ENCODE data around the gene RNF212B. TPM values are rescaled to one million over a fixed set of nuclear protein-coding genes. Genes with fewer than 3 reads are reported as not detected.

Gene RNF212B
- total and polyA plus RNA-seq, 10 of the 15 experiments (the other 5 are each of a cell fraction or from before 2014, with no cell fraction given): not detected

GRCh38 chr14:23308721-23309445 lies 71.1 kb downstream of the RNF212B start (continued):
- TF ChIP-seq NR2C2 (IDR thresholded peaks at IDR 0.05; ENCODE audit: borderline replicate concordance, control insufficient read depth, insufficient read length, low read depth): no peak

- POLR2A ChIA-PET: interaction anchor here (1.2 to 3.3 kb wide), 2 partner anchors 11 to 23 kb away, joined by 5 to 15 read pairs; partner anchors contain the start of gene PABPN1
- Histone ChIP-seq H3K27ac (ENCODE audit: control insufficient read depth, insufficient read depth) (no peak overlapping the region), H3K79me2 (ENCODE audit: control insufficient read depth, insufficient read depth, low read length) (peaks cover 27% of the 10 kb centered on the region)
- TF ChIP-seq, protein P1, sequence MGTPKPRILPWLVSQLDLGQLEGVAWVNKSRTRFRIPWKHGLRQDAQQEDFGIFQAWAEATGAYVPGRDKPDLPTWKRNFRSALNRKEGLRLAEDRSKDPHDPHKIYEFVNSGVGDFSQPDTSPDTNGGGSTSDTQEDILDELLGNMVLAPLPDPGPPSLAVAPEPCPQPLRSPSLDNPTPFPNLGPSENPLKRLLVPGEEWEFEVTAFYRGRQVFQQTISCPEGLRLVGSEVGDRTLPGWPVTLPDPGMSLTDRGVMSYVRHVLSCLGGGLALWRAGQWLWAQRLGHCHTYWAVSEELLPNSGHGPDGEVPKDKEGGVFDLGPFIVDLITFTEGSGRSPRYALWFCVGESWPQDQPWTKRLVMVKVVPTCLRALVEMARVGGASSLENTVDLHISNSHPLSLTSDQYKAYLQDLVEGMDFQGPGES (IDR thresholded peaks at IDR 0.05): no peak
- TF ChIP-seq POU2F2 (IDR thresholded peaks at IDR 0.05; ENCODE audit: borderline replicate concordance, low read depth, low read length): no peak
- no peak for TF ChIP-seq BHLHE40 (IDR thresholded peaks at IDR 0.05; ENCODE audit: borderline replicate concordance in 1 of 2, low read depth in 2 of 2, low read length in 1 of 2)
- TF ChIP-seq, protein P2, sequence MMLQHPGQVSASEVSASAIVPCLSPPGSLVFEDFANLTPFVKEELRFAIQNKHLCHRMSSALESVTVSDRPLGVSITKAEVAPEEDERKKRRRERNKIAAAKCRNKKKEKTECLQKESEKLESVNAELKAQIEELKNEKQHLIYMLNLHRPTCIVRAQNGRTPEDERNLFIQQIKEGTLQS (IDR thresholded peaks at IDR 0.05; ENCODE audit: borderline replicate concordance, extremely low read depth, low read depth, low read length): no peak
- TF ChIP-seq RFX5 (IDR thresholded peaks at IDR 0.05; ENCODE audit: low read depth, low read length): no peak
- no peak for TF ChIP-seq CHD1 (IDR thresholded peaks at IDR 0.05; ENCODE audit: low read depth, low read length)
- no peak for TF ChIP-seq E4F1 (IDR thresholded peaks at IDR 0.05; ENCODE audit: borderline replicate concordance, partially characterized antibody)
- TF ChIP-seq TAF1 (IDR thresholded peaks at IDR 0.05; ENCODE audit: borderline replicate concordance, low read depth, low read length): no peak
- TF ChIP-seq, protein P3, sequence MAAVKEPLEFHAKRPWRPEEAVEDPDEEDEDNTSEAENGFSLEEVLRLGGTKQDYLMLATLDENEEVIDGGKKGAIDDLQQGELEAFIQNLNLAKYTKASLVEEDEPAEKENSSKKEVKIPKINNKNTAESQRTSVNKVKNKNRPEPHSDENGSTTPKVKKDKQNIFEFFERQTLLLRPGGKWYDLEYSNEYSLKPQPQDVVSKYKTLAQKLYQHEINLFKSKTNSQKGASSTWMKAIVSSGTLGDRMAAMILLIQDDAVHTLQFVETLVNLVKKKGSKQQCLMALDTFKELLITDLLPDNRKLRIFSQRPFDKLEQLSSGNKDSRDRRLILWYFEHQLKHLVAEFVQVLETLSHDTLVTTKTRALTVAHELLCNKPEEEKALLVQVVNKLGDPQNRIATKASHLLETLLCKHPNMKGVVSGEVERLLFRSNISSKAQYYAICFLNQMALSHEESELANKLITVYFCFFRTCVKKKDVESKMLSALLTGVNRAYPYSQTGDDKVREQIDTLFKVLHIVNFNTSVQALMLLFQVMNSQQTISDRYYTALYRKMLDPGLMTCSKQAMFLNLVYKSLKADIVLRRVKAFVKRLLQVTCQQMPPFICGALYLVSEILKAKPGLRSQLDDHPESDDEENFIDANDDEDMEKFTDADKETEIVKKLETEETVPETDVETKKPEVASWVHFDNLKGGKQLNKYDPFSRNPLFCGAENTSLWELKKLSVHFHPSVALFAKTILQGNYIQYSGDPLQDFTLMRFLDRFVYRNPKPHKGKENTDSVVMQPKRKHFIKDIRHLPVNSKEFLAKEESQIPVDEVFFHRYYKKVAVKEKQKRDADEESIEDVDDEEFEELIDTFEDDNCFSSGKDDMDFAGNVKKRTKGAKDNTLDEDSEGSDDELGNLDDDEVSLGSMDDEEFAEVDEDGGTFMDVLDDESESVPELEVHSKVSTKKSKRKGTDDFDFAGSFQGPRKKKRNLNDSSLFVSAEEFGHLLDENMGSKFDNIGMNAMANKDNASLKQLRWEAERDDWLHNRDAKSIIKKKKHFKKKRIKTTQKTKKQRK (IDR thresholded peaks at IDR 0.05; ENCODE audit: low read depth, low read length): no peak
These were observed 72.8 kb downstream of the RNF212B start for GRCh38 chr14:23310546-23310945.

More at GRCh38 chr14:23310546-23310945, 72.8 kb downstream of the RNF212B start:
- ATAC-seq: no peak
- Histone ChIP-seq H4K20me1 (ENCODE audit: control insufficient read depth, insufficient read depth) (no peaks in the 10 kb centered on the region), H3K4me2 (ENCODE audit: control insufficient read depth, insufficient read depth) (no peak overlapping the region), H3K36me3 (ENCODE audit: control insufficient read depth in 2 of 2, insufficient read depth in 2 of 2, low read length in 1 of 2) (peaks cover 0 to 3% of the 10 kb centered on the region in 2 experiments; a peak in 1 of 4 replicates), H3K27me3 (replicated peaks in 1 of 2; ENCODE audit: control insufficient read depth in 2 of 2, insufficient read depth in 2 of 2, low read length in 1 of 2) (no peaks in the 10 kb centered on the region), H3K4me3 (no peak overlapping the region), H3K9ac (ENCODE audit: control insufficient read depth, insufficient read depth, low read length) (no peak overlapping the region), H3K4me1 (ENCODE audit: control insufficient read depth, insufficient read depth, low read length) (peaks cover 17% of the 10 kb centered on the region), H2AFZ (ENCODE audit: control insufficient read depth, low read depth, low read length) (no peak overlapping the region), H3K9me3 (replicated peaks; ENCODE audit: control insufficient read depth, insufficient read depth, low read length) (no peaks in the 10 kb centered on the region)
- 88% methylated on average over 1 of the region's 1 CpG for WGBS (ENCODE audit: insufficient coverage, insufficient replicate concordance, low lambda C conversion rate, missing lambda C conversion rate)
- in situ Hi-C loops (cut with MboI) (loop anchor here (25.0 kb wide), 1 partner anchor 802 kb away; the partner anchor contains the start of genes DCAF11 and NRL), intact Hi-C loops (cut with micrococcal nuclease; ENCODE audit: unreplicated experiment) (no loop called here)
- no peak for DNase-seq (ENCODE audit: low read depth, low spot score)
- ChIA-PET CTCF (interaction anchor here (1.0 to 1.1 kb wide), 3 partner anchors 10 to 19 kb away, joined by 3 read pairs; no protein-coding TSS in a partner anchor), SMC1A (ENCODE audit: uncharacterized antibody, unreplicated experiment) (interaction anchor here (2.5 kb wide), 1 partner anchor 10 kb away, joined by 10 read pairs; the partner anchor contains the start of gene PABPN1), RAD21 (ENCODE audit: unreplicated experiment) (interaction anchor here (0.6 kb wide), 1 partner anchor 936 kb away, joined by 4 read pairs; no protein-coding TSS in a partner anchor)
- BruUV-seq (replicated peaks): no TSS peak
- FAIRE-seq: no peak

Measured in GM12878 (cell line).